Trophoblast cell (in vitro differentiated cells and primary cell): ENCODE results near the gene ARMC2.

Source experiments
- DNase-seq, 2 donors: peaks; one replicate each; pipeline ENCODE4 v3.0.0-alpha.2; 2016
- H2AFZ ChIP-seq: 2 replicates; pipeline ENCODE4 v1.6.1; 2013; ENCODE audit warnings: low read length, moderate library complexity, mild to moderate bottlenecking; ENCODE audit not compliant: insufficient read depth, poor library complexity
- H2AK5ac ChIP-seq: 2 replicates; pipeline ENCODE4 v1.6.1; 2013; ENCODE audit warnings: mild to moderate bottlenecking, low read length
- H2BK120ac ChIP-seq: 2 replicates; pipeline ENCODE4 v1.6.1; 2013; ENCODE audit warnings: low read length, mild to moderate bottlenecking, moderate library complexity; ENCODE audit not compliant: insufficient read depth, poor library complexity
- H2BK12ac ChIP-seq: 2 replicates; pipeline ENCODE4 v1.6.1; 2013; ENCODE audit warnings: mild to moderate bottlenecking, low read length, moderate library complexity
- H2BK5ac ChIP-seq: 2 replicates; pipeline ENCODE4 v1.6.1; 2013; ENCODE audit warnings: low read length, low read depth, moderate library complexity, mild to moderate bottlenecking; ENCODE audit not compliant: poor library complexity
- H3K14ac ChIP-seq: 2 replicates; pipeline ENCODE4 v1.6.1; 2013; ENCODE audit warnings: mild to moderate bottlenecking, low read length
- H3K18ac ChIP-seq: 2 replicates; pipeline ENCODE4 v1.6.1; 2013; ENCODE audit warnings: mild to moderate bottlenecking, low read length
- H3K23ac ChIP-seq: 2 replicates; pipeline ENCODE4 v1.6.1; 2013; ENCODE audit warnings: low read length
- H3K27ac ChIP-seq: 2 replicates; pipeline ENCODE4 v1.5.1; 2013; ENCODE audit warnings: low read depth, mild to moderate bottlenecking, inconsistent platforms, low read length, moderate library complexity
- H3K27me3 ChIP-seq: 2 replicates; pipeline ENCODE4 v1.6.1; 2013; ENCODE audit warnings: inconsistent platforms, mild to moderate bottlenecking, low read length, moderate library complexity; ENCODE audit not compliant: insufficient read depth
- H3K36me3 ChIP-seq, 2 experiments: 1 replicate in 1 of 2; 2 replicates in 1 of 2; pipeline ENCODE4 v1.6.1; 2013; ENCODE audit warnings: low read length in 2 of 2, mild to moderate bottlenecking in 2 of 2, moderate library complexity in 1 of 2; ENCODE audit not compliant: insufficient read depth in 2 of 2, control insufficient read depth in 1 of 2
- H3K4ac ChIP-seq: 2 replicates; pipeline ENCODE4 v1.6.1; 2013; ENCODE audit warnings: low read depth, mild to moderate bottlenecking, low read length, moderate library complexity
- H3K4me1 ChIP-seq, 2 experiments: 1 replicate in 1 of 2; 2 replicates in 1 of 2; pipeline ENCODE4 v1.6.1; 2013; ENCODE audit warnings: low read length in 2 of 2, mild to moderate bottlenecking in 2 of 2, moderate library complexity in 1 of 2; ENCODE audit not compliant: insufficient read depth in 2 of 2, control insufficient read depth in 1 of 2
- H3K4me2 ChIP-seq: 2 replicates; pipeline ENCODE4 v1.6.1; 2013; ENCODE audit warnings: inconsistent platforms, mild to moderate bottlenecking, low read length, moderate library complexity
- H3K4me3 ChIP-seq: 2 replicates; pipeline ENCODE4 v1.5.1; 2013; ENCODE audit warnings: mild to moderate bottlenecking, low read depth, low read length, inconsistent platforms
- H3K79me1 ChIP-seq: one replicate; pipeline ENCODE4 v1.6.1; 2013; ENCODE audit warnings: low read length
- H3K79me2 ChIP-seq: 2 replicates; pipeline ENCODE4 v1.6.1; 2013; ENCODE audit warnings: low read length, mild to moderate bottlenecking; ENCODE audit not compliant: control insufficient read depth, insufficient read depth, poor library complexity
- H3K9ac ChIP-seq: 2 replicates; pipeline ENCODE4 v1.6.1; 2013; ENCODE audit warnings: mild to moderate bottlenecking, low read length
- H3K9me3 ChIP-seq: 2 replicates; pipeline ENCODE4 v1.6.1; 2013; ENCODE audit warnings: low read depth, mild to moderate bottlenecking, control low read depth, inconsistent platforms, low read length; ENCODE audit not compliant: insufficient read depth
- H4K12ac ChIP-seq: 2 replicates; pipeline ENCODE4 v1.6.1; 2013; ENCODE audit warnings: low read depth, mild to moderate bottlenecking, low read length, moderate library complexity
- H4K8ac ChIP-seq: 2 replicates; pipeline ENCODE4 v1.6.1; 2013; ENCODE audit warnings: low read depth, mild to moderate bottlenecking, low read length, moderate library complexity
- H4K91ac ChIP-seq: one replicate; pipeline ENCODE4 v1.6.1; 2013; ENCODE audit warnings: low read depth, mild to moderate bottlenecking, low read length, moderate library complexity
- WGBS: extraction: QIAGEN DNeasy Blood & Tissue Kit; methylation state at CpG from one replicate; pipeline ENCODE4 v1.1.7; 2013; ENCODE audit warnings: missing lambda C conversion rate; ENCODE audit not compliant: insufficient read length, insufficient coverage; ENCODE audit errors: extremely low coverage; 5-methylcytosine and 5-hydroxymethylcytosine counted together

Gene ARMC2

GRCh38 chr6:108915258-108915657 lies 67.0 kb downstream of the ARMC2 start:
- DNase-seq = no peak
- Histone ChIP-seq H3K4me1 (no peaks in the 10 kb centered on the region), H3K23ac (no peak overlapping the region), H3K9ac (no peak overlapping the region), H3K4ac (no peak overlapping the region), H4K91ac (no peak overlapping the region), H3K4me3 (no peak overlapping the region), H4K12ac (no peak overlapping the region), H3K79me2 (no peaks in the 10 kb centered on the region), H3K4me2 (no peak overlapping the region), H2BK12ac (no peak overlapping the region), H2AFZ (no peak overlapping the region), H2AK5ac (no peak overlapping the region), H3K18ac (no peak overlapping the region), H3K14ac (no peak overlapping the region), H2BK120ac (no peak overlapping the region), H3K9me3 (peaks cover 2% of the 10 kb centered on the region), H3K27ac (no peak overlapping the region), H3K36me3 (no peaks in the 10 kb centered on the region), H2BK5ac (no peak overlapping the region), H4K8ac (no peak overlapping the region), H3K79me1 (no peaks in the 10 kb centered on the region), H3K27me3 (no peaks in the 10 kb centered on the region)
- no CpG with 5 or more reads among the region's 5 CpGs for WGBS

GRCh38 chr6:108916026-108916686 lies 67.9 kb downstream of the ARMC2 start:
- Histone ChIP-seq H2AK5ac (no peak overlapping the region), H2AFZ (no peak overlapping the region), H3K9ac (no peak overlapping the region), H2BK12ac (no peak overlapping the region), H2BK120ac (no peak overlapping the region), H3K4me2 (no peak overlapping the region), H4K12ac (no peak overlapping the region), H3K27me3 (no peaks in the 10 kb centered on the region), H4K91ac (no peak overlapping the region), H3K79me2 (no peaks in the 10 kb centered on the region), H3K14ac (no peak overlapping the region), H3K9me3 (peaks cover 2% of the 10 kb centered on the region), H2BK5ac (no peak overlapping the region), H3K36me3 (no peaks in the 10 kb centered on the region), H3K4ac (no peak overlapping the region), H3K79me1 (no peaks in the 10 kb centered on the region), H3K23ac (no peak overlapping the region), H3K18ac (no peak overlapping the region), H3K4me1 (no peaks in the 10 kb centered on the region), H4K8ac (no peak overlapping the region), H3K27ac (no peak overlapping the region), H3K4me3 (no peak overlapping the region)
- DNase-seq = peak in 1 of 2 donors; percentile 38
- WGBS = no CpG with 5 or more reads among the region's 6 CpGs

- no peak overlapping the region for H4K8ac ChIP-seq
- H3K23ac ChIP-seq = no peak overlapping the region
- DNase-seq = no peak
- no peaks in the 10 kb centered on the region for H3K79me2 ChIP-seq
- H2BK120ac ChIP-seq = no peak overlapping the region
- H3K4me2 ChIP-seq = no peak overlapping the region
- H3K9me3 ChIP-seq = peaks cover 2% of the 10 kb centered on the region
- H3K4ac ChIP-seq = no peak overlapping the region
- no peak overlapping the region for H2AK5ac ChIP-seq
- no peak overlapping the region for H3K18ac ChIP-seq
- H3K9ac ChIP-seq = no peak overlapping the region
- no peak overlapping the region for H2BK5ac ChIP-seq
- no peak overlapping the region for H2BK12ac ChIP-seq
- H3K27me3 ChIP-seq = no peaks in the 10 kb centered on the region
- H2AFZ ChIP-seq = no peak overlapping the region
- no peak overlapping the region for H3K4me3 ChIP-seq
- no peak overlapping the region for H3K14ac ChIP-seq
- no peaks in the 10 kb centered on the region for H3K4me1 ChIP-seq
- WGBS = no CpG with 5 or more reads among the region's 1 CpG
- no peak overlapping the region for H4K91ac ChIP-seq
- H3K27ac ChIP-seq = no peak overlapping the region
- H3K79me1 ChIP-seq = no peaks in the 10 kb centered on the region
- H4K12ac ChIP-seq = no peak overlapping the region
- H3K36me3 ChIP-seq = no peaks in the 10 kb centered on the region
Measured at GRCh38 chr6:108920751-108921150, 72.5 kb downstream of the ARMC2 start.

GRCh38 chr6:108921547-108922361 lies 73.5 kb downstream of the ARMC2 start:
- Histone ChIP-seq H2BK12ac (no peak overlapping the region), H3K9me3 (peaks cover 2% of the 10 kb centered on the region), H4K12ac (no peak overlapping the region)

More at GRCh38 chr6:108921547-108922361, 73.5 kb downstream of the ARMC2 start:
- no CpG with 5 or more reads among the region's 9 CpGs for WGBS
- H3K4me2 ChIP-seq = no peak overlapping the region
- H3K79me2 ChIP-seq = no peaks in the 10 kb centered on the region
- H3K23ac ChIP-seq = no peak overlapping the region
- no peaks in the 10 kb centered on the region for H3K79me1 ChIP-seq
- DNase-seq = no peak
- no peaks in the 10 kb centered on the region for H3K36me3 ChIP-seq
- no peak overlapping the region for H2BK120ac ChIP-seq
- no peak overlapping the region for H3K27ac ChIP-seq
- H3K9ac ChIP-seq = no peak overlapping the region
- H4K8ac ChIP-seq = no peak overlapping the region
- no peak overlapping the region for H2BK5ac ChIP-seq
- H3K18ac ChIP-seq = no peak overlapping the region
- no peak overlapping the region for H3K14ac ChIP-seq
- H3K4me3 ChIP-seq = no peak overlapping the region
- H2AFZ ChIP-seq = no peak overlapping the region
- no peak overlapping the region for H4K91ac ChIP-seq
- H3K4me1 ChIP-seq = no peaks in the 10 kb centered on the region
- H2AK5ac ChIP-seq = no peak overlapping the region
- H3K4ac ChIP-seq = no peak overlapping the region
- H3K27me3 ChIP-seq = no peaks in the 10 kb centered on the region
